Activated CD8-positive, alpha-beta memory T cell treated with anti-CD3 and anti-CD28 coated beads, Interleukin-2, amount 50 U/mL, for 1 hour (primary cell): ENCODE measurements around the gene DRP2.
"Not testable (repeated sequence)": the region's sequence is repeated elsewhere in the genome, so short reads cannot be mapped to it uniquely, and the experiment has no call there.

Source experiments
- DNase-seq: peaks from one replicate; pipeline ENCODE4 v3.0.0-alpha.2; 2020; ENCODE audit errors: extremely low read depth

DRP2 gene

GRCh38 chrX:101219116-101219863, at the start of gene DRP2:
Gene DRP2, plus strand, starts transcription at chrX:101219786. Its CDS starts 11,862 bp downstream, at chrX:101231648.
- DNase-seq = no peak

GRCh38 chrX:101171883-101172400, 47.6 kb upstream of the DRP2 start:
- no peak for DNase-seq

GRCh38 chrX:101176439-101176838, 43.1 kb upstream of the DRP2 start:
- no peak for DNase-seq

GRCh38 chrX:101184876-101185275, 34.7 kb upstream of the DRP2 start:
- not testable (repeated sequence) for DNase-seq

- DNase-seq = not testable (repeated sequence)
Measured at GRCh38 chrX:101187961-101188360, 31.6 kb upstream of the DRP2 start.

GRCh38 chrX:101190736-101191135, 28.9 kb upstream of the DRP2 start:
- no peak for DNase-seq

- no peak for DNase-seq
Measured at GRCh38 chrX:101191217-101191750, 28.3 kb upstream of the DRP2 start.

GRCh38 chrX:101195442-101196173, 24.0 kb upstream of the DRP2 start:
- no peak for DNase-seq

GRCh38 chrX:101203761-101204351, 15.7 kb upstream of the DRP2 start:
- no peak for DNase-seq

GRCh38 chrX:101206471-101206870, 13.1 kb upstream of the DRP2 start:
- no peak for DNase-seq

- DNase-seq = no peak
Measured at GRCh38 chrX:101208152-101208905, 11.3 kb upstream of the DRP2 start.

- no peak for DNase-seq
Measured at GRCh38 chrX:101210630-101211029, 9.0 kb upstream of the DRP2 start.

- DNase-seq = no peak
Measured at GRCh38 chrX:101217689-101218088, 1.9 kb upstream of the DRP2 start.

- no peak for DNase-seq
Measured at GRCh38 chrX:101219864-101220346, 319 bp downstream of the DRP2 start.

- no peak for DNase-seq
Measured at GRCh38 chrX:101220662-101221260, 1.2 kb downstream of the DRP2 start.

- no peak for DNase-seq
Measured at GRCh38 chrX:101223226-101223625, 3.6 kb downstream of the DRP2 start.

GRCh38 chrX:101229170-101229569, 9.6 kb downstream of the DRP2 start:
- DNase-seq = no peak

- DNase-seq = no peak
Measured at GRCh38 chrX:101230636-101231035, 11.1 kb downstream of the DRP2 start.

GRCh38 chrX:101231080-101231479, 11.5 kb downstream of the DRP2 start:
- no peak for DNase-seq

- DNase-seq = no peak
Measured at GRCh38 chrX:101232316-101232715, 12.7 kb downstream of the DRP2 start.

GRCh38 chrX:101237041-101237440, 17.5 kb downstream of the DRP2 start:
- no peak for DNase-seq
